NCI-H2171 (cell line): Measurements from ENCODE around the gene PNPO.
"Not testable (repeated sequence)": the region's sequence is repeated elsewhere in the genome, so short reads cannot be mapped to it uniquely, and the experiment has no call there.

Experiments used
- DNase-seq: peaks from one replicate; lab custom pipeline; 2025; lab: John Stamatoyannopoulos, UW

PNPO gene

DNA sequence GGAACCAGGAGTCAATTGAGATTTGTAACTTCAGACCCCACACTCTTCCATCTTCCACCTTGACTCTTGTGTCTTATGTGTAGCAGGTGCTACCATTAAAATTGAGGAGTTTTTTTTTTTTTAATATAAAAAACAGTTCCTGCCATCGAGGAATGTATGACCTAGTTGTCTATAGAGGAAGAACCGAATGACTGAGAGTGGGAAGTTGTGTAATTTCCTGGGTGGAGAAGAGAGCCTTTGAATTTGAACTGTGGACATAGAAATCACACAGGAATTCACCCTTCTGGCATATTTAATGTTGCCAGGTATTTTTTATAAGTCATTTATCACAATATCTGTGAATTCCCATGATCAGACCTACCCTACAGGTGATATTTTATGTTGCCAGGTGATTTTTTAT lies 23.4 kb upstream of the PNPO start:
- no peak for DNase-seq

DNA sequence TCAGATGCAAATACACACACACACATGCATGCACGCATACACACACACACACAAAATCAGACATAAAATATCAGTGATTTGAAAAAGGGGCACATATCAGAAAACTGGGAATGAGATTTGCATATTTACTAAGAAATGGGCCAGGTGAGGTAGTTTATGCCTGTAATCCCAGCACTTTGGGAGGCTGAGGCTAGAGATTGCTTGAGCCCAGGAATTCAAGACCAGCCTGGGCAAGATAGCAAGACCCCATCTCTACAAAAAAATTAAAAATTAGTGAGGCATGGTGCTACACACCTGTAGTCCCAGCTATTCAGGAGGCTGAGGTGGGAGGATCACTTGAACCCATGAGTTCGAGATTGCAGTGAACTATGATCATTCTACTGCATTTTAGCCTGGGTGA lies 22.4 kb upstream of the PNPO start:
- DNase-seq = no peak

DNA sequence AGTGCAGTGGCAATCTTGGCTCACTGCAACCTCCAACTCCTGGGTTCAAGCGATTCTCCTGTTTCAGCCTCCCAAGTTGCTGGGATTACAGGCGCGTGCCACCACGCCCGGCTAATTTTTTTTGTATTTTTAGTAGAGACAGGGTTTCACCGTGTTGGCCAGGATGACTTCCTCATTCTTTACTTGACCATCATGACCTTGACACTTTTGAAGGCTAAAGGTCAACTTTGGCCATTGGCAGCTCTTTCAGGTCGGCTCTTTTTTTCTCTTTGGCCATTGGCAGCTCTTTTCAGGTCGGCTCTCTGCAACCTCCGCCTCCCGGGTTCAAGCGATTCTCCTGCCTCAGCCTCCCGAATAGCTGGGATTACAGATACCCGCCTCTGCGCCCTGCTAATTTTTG lies 21.5 kb upstream of the PNPO start:
- not testable (repeated sequence) for DNase-seq

DNA sequence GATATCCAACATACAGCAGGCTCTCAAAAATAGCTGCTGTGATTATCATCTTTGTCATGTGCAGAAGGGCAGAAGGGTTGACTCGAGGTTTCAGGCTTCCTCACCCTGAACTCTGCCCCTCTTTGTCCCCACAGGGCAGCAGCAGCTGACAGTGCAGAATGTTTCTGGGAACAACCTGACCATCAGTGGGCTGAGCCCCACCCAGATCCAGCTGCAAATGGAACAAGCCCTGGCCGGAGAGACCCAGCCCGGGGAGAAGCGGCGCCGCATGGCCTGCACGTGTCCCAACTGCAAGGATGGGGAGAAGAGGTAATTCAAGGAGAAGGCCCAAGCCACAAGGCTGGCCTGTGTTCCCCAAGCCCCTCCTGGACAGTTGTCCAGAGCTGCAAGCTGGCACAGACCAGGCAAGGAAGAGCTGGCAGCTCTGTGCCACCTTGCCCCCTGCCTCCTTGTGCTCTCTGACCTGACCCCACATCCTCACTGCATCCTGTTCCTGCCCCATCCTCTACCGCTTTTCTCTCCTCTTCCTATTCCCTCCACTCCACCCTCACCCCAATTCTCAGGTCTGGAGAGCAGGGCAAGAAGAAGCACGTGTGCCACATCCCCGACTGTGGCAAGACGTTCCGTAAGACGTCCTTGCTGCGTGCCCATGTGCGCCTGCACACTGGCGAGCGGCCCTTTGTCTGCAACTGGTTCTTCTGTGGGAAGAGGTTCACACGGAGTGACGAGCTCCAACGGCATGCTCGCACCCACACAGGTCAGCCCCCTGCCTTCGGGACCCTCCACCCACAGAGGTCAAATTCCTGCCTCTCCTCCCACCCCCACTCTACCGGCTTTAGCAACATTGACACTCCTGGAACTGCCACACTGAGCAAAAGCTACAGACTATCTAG lies 16.3 kb upstream of the PNPO start:
- DNase-seq = no peak

DNA sequence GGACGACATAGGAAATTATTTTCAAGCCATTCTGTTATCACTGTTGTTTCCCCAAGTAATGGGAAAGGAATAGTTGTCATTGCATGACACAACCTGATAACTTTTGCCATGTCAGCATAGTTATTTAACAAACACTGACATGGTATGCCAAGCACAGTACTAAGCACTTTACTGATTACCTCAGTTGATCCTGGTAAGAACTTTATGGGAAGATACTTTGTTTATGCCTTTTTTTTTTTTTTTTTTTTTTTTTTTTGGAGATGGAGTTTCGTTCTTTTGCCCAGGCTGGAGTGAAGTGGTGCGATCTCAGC lies 15.7 kb upstream of the PNPO start:
- DNase-seq = no peak

DNA sequence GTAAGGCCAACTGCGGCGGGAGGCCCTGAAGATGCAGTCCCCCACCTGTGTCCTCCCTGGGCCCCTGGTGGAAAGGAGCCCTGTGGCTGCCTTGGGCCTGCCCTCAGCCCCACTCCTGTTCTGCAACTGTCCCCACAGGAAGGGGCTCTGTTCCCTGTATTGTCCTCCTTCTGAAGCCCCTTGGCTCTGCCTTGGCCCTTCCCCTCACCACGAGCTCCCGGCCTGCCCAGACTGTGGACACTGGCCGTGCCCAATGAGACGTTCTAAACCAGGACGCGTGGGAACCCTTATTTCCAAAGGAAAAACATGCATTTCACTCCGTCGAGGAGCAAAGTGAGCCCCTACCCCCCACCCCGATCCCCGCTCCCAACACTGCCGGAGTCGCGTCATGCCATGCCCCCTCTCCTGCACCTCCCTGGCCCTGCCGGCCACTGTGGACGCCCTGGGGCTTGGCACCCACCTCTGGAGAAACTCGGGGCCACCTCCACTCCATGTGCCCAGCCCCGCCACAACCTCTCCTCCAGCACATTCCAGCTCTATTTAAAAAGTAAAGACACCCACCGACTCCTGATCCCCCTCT lies 13.5 kb upstream of the PNPO start:
- DNase-seq = no peak

DNA sequence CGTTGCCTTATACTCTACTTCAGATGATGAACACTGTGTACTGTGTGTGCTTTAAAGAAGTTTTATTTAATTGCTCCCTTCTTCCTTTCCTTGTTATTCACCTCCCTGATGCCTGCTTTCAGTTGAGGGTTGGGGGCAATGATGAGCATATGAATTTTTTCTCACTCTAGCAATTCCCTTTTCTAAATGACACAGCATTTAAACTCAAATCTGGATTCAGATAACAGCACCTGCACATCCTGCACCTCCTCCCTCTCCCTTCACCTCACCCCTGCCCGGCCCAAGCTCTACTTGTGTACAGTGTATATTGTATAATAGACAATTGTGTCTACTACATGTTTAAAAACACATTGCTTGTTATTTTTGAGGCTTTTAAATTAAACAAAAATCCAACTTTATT lies 13.0 kb upstream of the PNPO start:
- DNase-seq = no peak

DNA sequence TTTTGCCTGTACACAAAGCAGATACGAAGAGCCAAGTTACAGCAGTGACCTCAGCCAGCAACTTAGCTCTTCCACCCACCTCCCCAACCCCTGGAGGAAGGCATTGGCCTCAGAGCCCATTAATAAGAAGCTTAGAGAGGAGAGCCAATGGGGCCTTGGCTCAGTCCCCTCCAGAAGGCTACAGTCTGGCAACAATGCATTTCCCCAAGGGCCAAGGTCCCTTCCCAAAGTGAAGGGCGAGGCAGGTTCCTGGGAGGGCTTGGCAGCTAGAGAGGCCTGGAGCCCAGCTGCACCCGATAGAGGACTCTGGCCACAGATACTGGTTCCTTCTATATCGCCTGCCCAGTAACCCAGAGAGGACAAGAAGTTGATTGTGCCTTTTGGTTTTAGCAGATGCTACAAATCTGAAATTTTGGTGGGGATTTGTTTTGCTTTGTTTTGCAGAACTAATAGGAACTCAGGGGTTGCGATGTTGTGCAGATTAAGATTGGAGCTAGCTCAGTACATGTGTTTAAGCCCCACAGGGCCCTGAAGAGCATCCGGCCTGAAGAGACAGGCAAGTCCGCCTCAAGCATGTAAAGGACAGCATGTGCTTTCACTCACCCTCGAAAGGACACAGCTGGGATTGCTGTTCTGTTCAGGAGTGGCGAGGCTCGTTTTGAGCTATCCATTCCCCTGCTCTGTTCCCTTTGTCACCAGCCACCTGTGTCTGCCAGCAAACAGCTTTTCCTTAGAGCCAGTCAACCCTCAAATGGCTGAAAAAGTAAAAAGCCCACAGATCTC lies 12.0 kb upstream of the PNPO start:
- DNase-seq = no peak

DNA sequence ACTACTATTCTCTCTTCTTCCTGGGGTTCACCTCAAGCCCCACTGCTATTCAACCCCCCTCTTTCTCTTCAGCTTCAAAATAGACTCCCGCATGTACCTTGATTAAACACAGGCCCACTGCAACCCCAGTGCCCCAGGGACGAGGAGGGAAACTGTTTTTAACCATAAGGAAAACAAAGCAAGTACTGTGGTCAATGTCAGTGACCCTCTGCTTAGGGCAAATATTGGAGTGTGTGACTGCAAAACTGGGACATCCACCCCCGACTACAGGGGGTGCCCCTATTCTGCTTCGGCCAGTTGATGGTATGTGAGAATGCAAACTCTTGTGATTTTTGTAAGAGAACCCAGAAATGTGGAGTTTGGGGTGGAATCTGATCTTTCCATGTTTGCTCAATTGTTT lies 9.5 kb upstream of the PNPO start:
- no peak for DNase-seq

DNA sequence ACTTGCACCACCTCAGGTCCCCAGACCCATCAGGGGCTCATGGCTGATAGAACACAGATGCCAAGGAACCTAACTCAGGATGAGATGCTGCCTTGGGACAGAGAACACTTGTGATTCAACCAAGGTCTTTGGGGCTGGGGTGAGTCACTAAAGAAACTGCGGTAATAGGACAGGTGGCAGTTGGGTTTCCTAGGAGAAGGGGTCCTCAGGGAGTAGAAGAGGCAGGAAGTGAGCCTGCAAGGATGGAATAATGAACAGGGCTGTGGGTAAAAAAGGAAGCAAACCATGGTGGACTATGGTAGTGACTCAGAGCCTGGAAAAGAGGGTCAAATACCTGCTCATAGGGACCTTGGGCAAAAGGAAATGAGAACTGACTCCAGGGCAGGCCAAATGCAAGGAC lies 6.5 kb upstream of the PNPO start:
- DNase-seq = peak; percentile 21

DNA sequence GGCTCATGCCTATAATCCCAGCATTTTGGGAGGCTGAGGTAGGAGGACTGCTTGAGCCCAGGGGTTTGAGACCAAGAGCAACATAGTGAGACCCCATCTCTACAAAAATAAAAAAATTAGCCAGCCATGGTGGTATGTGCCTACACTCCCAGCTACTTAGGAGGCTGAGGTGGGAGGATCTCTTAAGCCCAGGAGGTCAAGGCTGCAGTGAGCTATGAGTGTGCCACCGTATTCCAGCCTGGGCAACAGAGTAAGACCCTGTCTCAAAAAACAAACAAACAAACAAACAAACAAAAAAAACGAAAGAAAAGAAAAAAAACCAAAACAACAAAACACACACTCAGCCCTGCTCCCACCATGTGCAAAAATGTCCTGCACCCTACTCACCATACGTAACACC lies 5.9 kb upstream of the PNPO start:
- DNase-seq = not testable (repeated sequence)

DNA sequence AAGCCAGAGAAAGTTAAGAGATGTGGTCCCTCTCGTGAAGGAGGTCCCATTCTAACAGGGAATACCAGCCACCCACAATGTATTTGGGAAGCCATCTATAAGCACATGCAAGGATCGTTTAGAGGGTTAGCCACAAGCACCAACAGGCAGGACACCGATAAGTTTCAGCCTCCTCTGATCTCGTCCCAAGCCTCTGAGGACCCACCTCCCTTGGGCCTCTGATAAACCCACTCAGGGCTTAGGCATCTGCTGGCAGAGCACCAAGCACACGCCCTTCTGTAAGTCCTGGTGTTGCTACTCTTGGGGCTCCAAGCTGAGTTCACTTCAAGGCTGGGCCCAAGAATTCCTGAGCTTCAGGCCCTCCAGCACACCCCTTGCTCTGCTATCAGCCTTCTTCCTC lies 5.4 kb upstream of the PNPO start:
- DNase-seq = no peak

DNA sequence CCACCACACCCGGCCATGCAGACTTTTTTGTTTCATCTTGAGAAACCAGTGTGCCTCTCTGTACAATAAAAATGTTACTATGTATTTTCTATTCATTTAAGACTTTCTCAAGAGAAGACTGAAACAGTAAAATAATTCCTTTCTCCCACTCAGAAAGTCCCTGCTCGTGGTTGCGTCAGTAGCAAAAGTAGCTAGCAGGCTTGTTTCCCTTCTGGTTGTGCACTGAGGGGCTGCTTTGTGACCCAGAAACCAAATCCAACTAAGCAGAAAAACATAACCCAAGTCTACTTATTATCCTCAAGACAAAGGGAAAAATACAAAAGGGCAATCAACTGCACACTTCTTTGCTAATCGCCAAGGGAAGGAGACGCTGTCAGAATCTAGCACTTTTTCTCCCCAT lies 3.4 kb upstream of the PNPO start:
- DNase-seq = no peak

DNA sequence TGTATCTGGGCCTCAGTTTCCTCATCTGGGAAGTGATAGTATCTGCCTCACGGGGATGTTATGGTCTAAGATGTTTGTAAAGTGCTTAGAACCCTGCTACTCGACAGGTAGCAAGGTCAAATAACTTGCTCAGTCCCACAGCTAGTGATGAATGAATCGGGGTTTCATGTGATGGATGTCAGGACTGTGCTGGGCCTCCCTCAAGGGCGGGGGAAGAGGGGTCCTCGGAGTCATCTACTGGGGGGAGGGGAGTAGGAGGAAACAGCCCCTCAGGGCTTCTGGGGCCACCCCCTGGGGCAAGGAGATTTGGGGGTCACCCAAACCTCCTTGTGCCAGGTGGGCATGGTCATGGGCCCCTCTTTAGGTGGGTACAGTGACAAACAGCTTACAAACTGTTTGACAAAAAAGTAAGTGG lies 732 bp downstream of the PNPO start:
- DNase-seq = no peak

DNA sequence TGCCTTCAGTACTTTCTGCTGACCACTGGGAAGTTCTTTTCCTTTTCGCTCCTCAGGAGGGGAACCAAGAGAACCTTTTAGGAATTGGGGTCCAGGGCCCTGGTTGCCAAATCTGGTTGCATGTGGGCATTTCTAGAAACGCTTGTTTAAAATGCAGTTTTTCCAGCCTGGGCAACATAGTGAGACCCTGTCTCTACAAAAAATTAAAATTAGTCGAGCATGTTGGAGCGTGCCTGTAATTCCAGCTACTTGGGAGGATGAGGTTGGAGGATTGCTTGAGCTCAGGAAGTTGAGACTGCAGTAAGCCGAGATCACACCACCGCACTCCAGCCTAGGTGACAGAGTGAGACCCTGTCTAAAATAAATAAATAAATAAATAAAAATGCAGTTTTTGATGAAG lies 1.2 kb downstream of the PNPO start:
- DNase-seq = no peak

DNA sequence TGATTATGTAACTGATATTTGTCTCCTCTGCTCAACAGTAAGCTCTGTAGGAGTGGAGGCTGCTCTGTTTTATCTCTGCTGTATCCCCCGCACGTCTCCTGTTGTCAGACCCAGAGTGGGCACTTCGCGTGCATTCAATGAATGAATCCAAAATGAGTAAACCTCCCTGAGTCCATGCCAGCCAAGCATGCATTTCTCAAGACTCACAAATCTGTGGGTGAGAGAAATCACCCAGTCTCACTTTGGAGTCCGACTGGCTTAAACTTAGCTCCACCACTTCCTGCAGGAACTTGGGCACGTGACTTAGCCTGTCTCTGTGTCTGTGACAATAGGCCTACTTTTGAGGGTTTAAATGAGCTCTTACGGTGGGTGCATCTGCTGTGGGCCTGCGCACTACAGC lies 3.7 kb downstream of the PNPO start:
- DNase-seq = no peak

DNA sequence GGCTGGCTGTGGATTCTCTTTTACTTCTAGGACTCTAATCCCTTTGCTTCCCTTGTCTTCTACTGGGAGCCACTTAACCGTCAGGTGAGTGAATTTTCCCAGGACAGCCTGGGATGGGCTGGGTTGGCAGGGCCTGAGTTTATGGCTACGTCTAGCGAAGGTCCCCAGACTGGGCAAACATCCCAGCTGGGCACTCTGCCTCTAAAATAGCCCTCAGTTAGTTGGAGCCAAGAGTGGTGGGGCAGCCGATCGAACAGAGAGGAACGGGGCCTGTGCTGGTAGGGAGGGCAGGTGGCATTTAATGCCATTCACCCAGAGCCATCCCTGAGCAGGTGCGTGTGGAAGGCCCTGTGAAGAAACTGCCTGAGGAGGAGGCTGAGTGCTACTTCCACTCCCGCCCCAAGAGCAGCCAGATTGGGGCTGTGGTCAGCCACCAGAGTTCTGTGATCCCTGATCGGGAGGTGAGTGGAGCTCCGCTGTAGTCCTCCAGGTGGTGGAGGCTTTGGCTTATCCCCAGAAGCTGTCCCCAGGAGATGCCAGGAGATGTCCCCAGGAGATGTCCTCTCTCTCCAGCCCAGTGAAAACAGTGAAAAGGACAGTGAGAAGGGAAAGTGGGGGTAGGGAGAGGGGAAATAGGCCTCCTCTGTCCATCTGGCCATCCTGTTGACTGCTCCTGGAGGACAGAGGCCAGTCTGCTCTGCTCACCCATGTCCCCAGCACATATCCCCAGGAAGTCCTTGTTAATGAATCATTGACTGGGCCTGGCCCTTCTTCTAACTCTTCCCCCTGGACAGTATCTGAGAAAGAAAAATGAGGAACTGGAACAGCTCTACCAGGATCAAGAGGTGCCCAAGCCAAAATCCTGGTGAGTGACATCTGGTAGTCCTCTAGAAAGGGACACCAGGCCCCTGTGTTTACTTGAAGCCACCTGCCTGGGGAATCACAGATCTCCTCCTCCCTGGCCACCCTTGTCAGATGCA lies 4.4 kb downstream of the PNPO start:
- no peak for DNase-seq

DNA sequence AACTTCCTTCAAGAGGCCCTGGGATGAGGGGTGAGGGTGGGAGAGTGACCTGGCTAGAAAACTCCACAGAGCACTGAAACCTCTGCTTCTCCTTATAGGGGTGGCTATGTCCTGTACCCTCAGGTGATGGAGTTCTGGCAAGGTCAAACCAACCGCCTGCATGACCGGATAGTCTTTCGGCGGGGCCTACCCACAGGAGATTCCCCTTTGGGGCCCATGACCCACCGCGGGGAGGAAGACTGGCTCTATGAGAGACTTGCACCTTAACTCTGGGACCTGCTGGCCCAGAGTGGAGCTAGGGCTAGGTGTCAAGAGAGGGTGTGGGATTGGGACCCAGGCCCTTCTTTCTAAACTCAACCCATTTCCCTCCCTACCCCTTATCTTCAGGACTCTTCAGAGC lies 5.1 kb downstream of the PNPO start:
- no peak for DNase-seq

DNA sequence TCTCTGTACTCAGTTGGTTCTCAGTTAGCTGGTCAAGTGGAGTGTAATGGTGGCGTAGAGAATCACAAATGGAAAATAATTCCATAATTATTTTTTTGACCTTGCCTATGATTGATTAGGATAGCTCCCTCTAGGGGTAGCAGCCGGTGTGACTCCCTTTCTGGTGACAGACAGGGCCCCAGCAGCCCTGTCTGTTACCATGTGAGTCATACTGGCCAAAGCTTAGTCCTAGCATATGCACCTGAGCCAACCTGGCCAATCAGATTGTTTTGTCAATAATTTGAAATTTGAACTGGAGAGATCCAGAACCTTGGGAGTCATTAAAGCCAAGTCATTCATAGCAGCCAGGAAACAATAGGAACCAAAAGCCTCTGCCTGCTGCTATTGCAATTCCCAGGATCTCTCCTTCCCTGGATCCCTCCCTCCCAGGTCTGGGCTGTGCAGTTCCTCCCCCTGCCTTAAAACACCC lies 5.6 kb downstream of the PNPO start:
- peak; percentile 52 for DNase-seq

DNA sequence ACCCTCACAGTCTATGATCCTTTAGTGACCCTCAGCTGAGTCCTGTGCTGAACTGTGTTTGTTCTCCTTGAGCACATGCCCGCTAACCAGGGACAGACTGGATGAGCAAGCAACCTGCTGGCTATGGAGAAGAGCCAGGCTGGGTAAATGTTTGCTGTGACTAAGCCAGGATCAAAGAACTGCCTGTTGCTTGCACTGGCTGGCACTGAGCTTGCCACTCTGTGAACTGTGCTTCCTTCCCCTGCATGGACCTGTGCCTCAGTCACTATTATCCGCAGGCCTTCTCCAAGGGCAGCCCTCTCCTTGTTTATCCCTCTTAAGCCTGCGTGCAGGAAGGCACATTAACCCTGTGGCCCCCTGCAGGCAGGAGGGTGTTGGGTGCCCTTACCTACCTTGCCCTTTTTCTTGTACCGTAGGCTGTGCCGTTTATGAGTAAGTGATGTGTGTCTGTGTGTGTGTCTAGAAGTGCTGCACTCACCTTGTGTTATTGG lies 7.4 kb downstream of the PNPO start:
- no peak for DNase-seq

DNA sequence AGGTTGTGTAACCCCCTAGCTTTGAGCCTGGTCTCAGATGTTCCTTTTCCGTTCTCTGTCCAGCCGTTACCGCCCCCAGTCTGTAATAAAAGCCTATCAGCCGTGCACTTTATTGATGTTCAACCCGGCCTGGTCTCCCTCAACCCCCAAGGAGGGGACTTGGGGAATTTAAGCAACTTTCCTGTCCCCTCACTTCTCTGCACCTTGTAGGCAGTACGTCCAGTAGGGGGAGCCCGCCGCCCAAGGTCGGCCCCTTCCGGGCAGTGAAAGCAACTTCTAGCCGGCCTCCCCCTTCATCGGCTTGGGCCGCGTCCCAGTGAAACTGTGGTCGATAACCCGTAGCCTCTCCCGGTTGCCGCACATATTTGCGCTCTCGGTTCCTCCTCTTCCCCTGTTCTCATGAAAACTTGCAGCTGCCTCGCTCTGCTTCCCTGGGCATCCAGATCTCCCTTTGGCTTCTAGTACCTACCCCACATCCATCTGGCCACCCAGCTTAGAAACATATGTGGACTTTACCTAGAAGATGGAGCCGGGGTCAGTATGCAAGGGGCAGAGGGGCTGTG lies 7.9 kb downstream of the PNPO start:
- peak; percentile 53 for DNase-seq
